ENCODE results near the gene CDK5RAP2. TPM values are rescaled to one million over a fixed set of nuclear protein-coding genes. Genes with fewer than 3 reads are reported as not detected.

The CDK5RAP2 gene
- total and polyA plus RNA-seq, 10 of the 15 experiments (the other 5 are each of a cell fraction or from before 2014, with no cell fraction given): 16.2 to 53.5 (median 34.5) TPM

GRCh38 chr9:120514405-120514804, 65.6 kb downstream of the CDK5RAP2 start (continued):
- TF ChIP-seq TCF3 (IDR thresholded peaks at IDR 0.05; ENCODE audit: borderline replicate concordance, insufficient read depth, low read depth, low read length): no peak

- SMC1A ChIA-PET (ENCODE audit: uncharacterized antibody, unreplicated experiment): no interaction called here
- Histone ChIP-seq H3K36me3 (ENCODE audit: control insufficient read depth in 2 of 2, insufficient read depth in 2 of 2, low read length in 1 of 2) (peaks cover 5 to 14% of the 10 kb centered on the region in 2 experiments; a peak in 3 of 4 replicates), H3K4me3 (no peak overlapping the region), H3K27ac (ENCODE audit: control insufficient read depth, insufficient read depth) (no peak overlapping the region), H2AFZ (ENCODE audit: control insufficient read depth, low read depth, low read length) (no peak overlapping the region), H3K4me1 (ENCODE audit: control insufficient read depth, insufficient read depth, low read length) (no peaks in the 10 kb centered on the region), H3K4me2 (ENCODE audit: control insufficient read depth, insufficient read depth) (no peak overlapping the region), H4K20me1 (ENCODE audit: control insufficient read depth, insufficient read depth) (no peaks in the 10 kb centered on the region), H3K79me2 (ENCODE audit: control insufficient read depth, insufficient read depth, low read length) (no peaks in the 10 kb centered on the region), H3K27me3 (replicated peaks in 1 of 2; ENCODE audit: control insufficient read depth in 2 of 2, insufficient read depth in 2 of 2, low read length in 1 of 2) (no peaks in the 10 kb centered on the region), H3K9me3 (replicated peaks; ENCODE audit: control insufficient read depth, insufficient read depth, low read length) (no peaks in the 10 kb centered on the region; the same call in 2 of the 3 replicates), H3K9ac (ENCODE audit: control insufficient read depth, insufficient read depth, low read length) (no peak overlapping the region)
- DNase-seq (ENCODE audit: low read depth, low spot score) (no peak), ATAC-seq (no peak), FAIRE-seq (no peak)
- POLR2A ChIA-PET: no interaction called here
- RAD21 ChIA-PET (ENCODE audit: unreplicated experiment): no interaction called here
- TF ChIP-seq RFX5 (IDR thresholded peaks at IDR 0.05; ENCODE audit: low read depth, low read length) (no peak), MXI1 (IDR thresholded peaks at IDR 0.05; ENCODE audit: low read depth, low read length) (no peak), CUX1 (IDR thresholded peaks at IDR 0.05; ENCODE audit: insufficient replicate concordance, low read depth, low read length) (no peak), NFYB (IDR thresholded peaks at IDR 0.05; ENCODE audit: insufficient read depth, low read depth, low read length) (no peak), TBL1XR1 (IDR thresholded peaks at IDR 0.05; ENCODE audit: low read depth, low read length) (no peak), BMI1 (IDR thresholded peaks at IDR 0.05; ENCODE audit: borderline replicate concordance) (no peak), MYB (IDR thresholded peaks at IDR 0.05; ENCODE audit: borderline replicate concordance, low read depth, low read length) (no peak), NR2C2 (IDR thresholded peaks at IDR 0.05; ENCODE audit: borderline replicate concordance, control insufficient read depth, insufficient read length, low read depth) (no peak), CBFB (IDR thresholded peaks at IDR 0.05; ENCODE audit: low read depth) (no peak), ZSCAN29 (IDR thresholded peaks at IDR 0.05) (no peak), IRF4 (IDR thresholded peaks at IDR 0.05; ENCODE audit: low read depth, low read length) (no peak), ELK1 (IDR thresholded peaks at IDR 0.05; ENCODE audit: low read depth, low read length) (no peak), PKNOX1 (IDR thresholded peaks at IDR 0.05) (no peak)
- CTCF ChIA-PET: no interaction called here
- 95% methylated on average over 4 of the region's 4 CpGs for WGBS (ENCODE audit: insufficient coverage, insufficient replicate concordance, low lambda C conversion rate, missing lambda C conversion rate)
- intact Hi-C loops (cut with micrococcal nuclease; ENCODE audit: unreplicated experiment): no loop called here
- no TSS peak for BruUV-seq (replicated peaks)
- in situ Hi-C loops (cut with MboI): no loop called here
These were observed 66.1 kb downstream of the CDK5RAP2 start for GRCh38 chr9:120513825-120514396.
